Neural progenitor cell (in vitro differentiated cells): Measurements from ENCODE around the gene SAC3D1. TPM values are rescaled to one million over a fixed set of nuclear protein-coding genes. Genes with fewer than 3 reads are reported as not detected.

Experiments
- DNase-seq: peaks from one replicate; pipeline ENCODE4 v3.0.0-alpha.2; 2016; ENCODE audit warnings: low spot score
- H2AFZ ChIP-seq: fragments of 200-600 bp; sonication (generic); replicated peaks from 2 replicates; pipeline ENCODE4 v1.6.1; 2016; ENCODE audit warnings: antibody characterized with exemption
- H3F3A ChIP-seq: fragments of 200-600 bp; sonication (generic); 2 replicates; pipeline ENCODE4 v1.6.1; 2016; ENCODE audit warnings: antibody characterized with exemption, low read depth
- H3K27ac ChIP-seq: fragments of 200-600 bp; sonication (generic); 2 replicates; pipeline ENCODE4 v1.5.1; 2016; ENCODE audit warnings: mild to moderate bottlenecking
- H3K27me3 ChIP-seq: fragments of 200-600 bp; sonication (generic); 2 replicates; pipeline ENCODE4 v1.6.1; 2016; ENCODE audit warnings: mild to moderate bottlenecking, moderate library complexity
- H3K36me3 ChIP-seq: fragments of 200-600 bp; sonication (generic); 2 replicates; pipeline ENCODE4 v1.5.1; 2016
- H3K4me1 ChIP-seq: fragments of 200-600 bp; sonication (generic); 2 replicates; pipeline ENCODE4 v1.6.1; 2016; ENCODE audit warnings: mixed run types
- H3K4me2 ChIP-seq: fragments of 200-600 bp; sonication (generic); 2 replicates; pipeline ENCODE4 v1.6.1; 2016
- H3K4me3 ChIP-seq: fragments of 200-600 bp; sonication (generic); 2 replicates; pipeline ENCODE4 v1.5.1; 2016
- H3K79me2 ChIP-seq: fragments of 200-600 bp; sonication (generic); 2 replicates; pipeline ENCODE4 v1.6.1; 2016; ENCODE audit warnings: low read depth
- H3K9ac ChIP-seq: fragments of 200-600 bp; sonication (generic); 2 replicates; pipeline ENCODE4 v1.6.1; 2016
- H3K9me3 ChIP-seq: fragments of 200-600 bp; sonication (generic); 2 replicates; pipeline ENCODE4 v1.5.1; 2016; ENCODE audit warnings: low read depth
- H4K20me1 ChIP-seq: fragments of 200-600 bp; sonication (generic); 2 replicates; pipeline ENCODE4 v1.6.1; 2016; ENCODE audit warnings: low read depth
- H3K27ac Mint-ChIP-seq: 3 replicates; pipeline ENCODE4 v1.8.0; 2021; ENCODE audit warnings: mixed read lengths
- H3K27me3 Mint-ChIP-seq: 2 replicates; pipeline ENCODE4 v1.8.0; 2022; ENCODE audit warnings: low read depth, mild to moderate bottlenecking, inconsistent platforms, moderate library complexity, mixed read lengths; ENCODE audit not compliant: insufficient read depth
- H3K36me3 Mint-ChIP-seq: 3 replicates; pipeline ENCODE4 v1.8.0; 2021; ENCODE audit warnings: mixed read lengths
- H3K4me1 Mint-ChIP-seq: 3 replicates; pipeline ENCODE4 v1.8.0; 2021; ENCODE audit warnings: mixed read lengths
- H3K4me3 Mint-ChIP-seq: 3 replicates; pipeline ENCODE4 v1.8.0; 2021; ENCODE audit warnings: mild to moderate bottlenecking, moderate library complexity, mixed read lengths
- H3K9me3 Mint-ChIP-seq: 3 replicates; pipeline ENCODE4 v1.8.0; 2020; ENCODE audit warnings: mixed read lengths
- EZH2 ChIP-seq: fragments of 200-600 bp; sonication (generic); IDR thresholded peaks from 2 replicates; pipeline ENCODE4 v1.6.1; 2017; ENCODE audit warnings: antibody characterized with exemption, mild to moderate bottlenecking, moderate library complexity
- EZH2phosphoT487 ChIP-seq: fragments of 200-600 bp; sonication (generic); IDR thresholded peaks from 2 replicates; pipeline ENCODE4 v1.6.1; 2017; ENCODE audit warnings: antibody characterized with exemption
- microRNA-seq: library from miRNA; unstranded; fragments of <30 nt; microRNA quantifications from one replicate; pipeline ENCODE4, GENCODE V29; 2016
- small RNA-seq: library from RNA; depleted of rRNA; stranded (forward); fragments of <200 nt; gene quantifications from one replicate; pipeline ENCODE3, GENCODE V24; 2015
- total RNA-seq: library from RNA; depleted of rRNA; stranded (reverse); fragments of >200 nt; gene quantifications from 2 replicates; pipeline ENCODE4 v1.2.3, GENCODE V29; 2015; ENCODE audit warnings: low replicate concordance
- TF ChIP-seq, protein P1 (sequence below): fragments of 200-600 bp; sonication (generic); IDR thresholded peaks from 2 replicates; pipeline ENCODE4 v1.5.1; 2017; ENCODE audit warnings: antibody characterized with exemption, mild to moderate bottlenecking

SAC3D1 gene
- total RNA-seq, 1 donor from 2014 or later = 3.0 TPM

DNA sequence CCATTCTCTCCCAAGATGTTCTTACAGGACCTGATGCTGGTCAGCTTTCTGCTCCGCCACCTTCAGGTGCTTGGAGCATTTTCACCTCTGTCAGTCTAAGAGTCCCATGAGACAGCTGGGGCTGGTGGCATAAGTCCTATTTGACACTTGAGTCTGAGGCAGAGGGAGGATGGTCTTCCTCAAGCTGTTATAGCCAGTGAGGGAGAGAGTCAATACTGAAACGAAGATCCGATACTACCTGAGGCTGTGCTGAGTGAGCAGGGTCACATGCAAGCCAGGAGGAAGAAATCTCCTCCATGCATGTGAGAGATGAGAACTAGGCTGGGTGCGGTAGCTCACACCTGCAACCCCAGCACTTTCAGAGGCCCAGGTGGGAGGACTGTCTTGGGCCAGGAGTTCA lies 48.6 kb downstream of the SAC3D1 start:
- Mint-ChIP-seq H3K36me3 (peaks cover 4% of the 10 kb centered on the region), H3K27ac (no peak overlapping the region), H3K4me3 (no peak overlapping the region), H3K9me3 (no peaks in the 10 kb centered on the region), H3K4me1 (peaks cover 8% of the 10 kb centered on the region), H3K27me3 (peaks cover 9% of the 10 kb centered on the region)
- Histone ChIP-seq H3K9ac (no peak overlapping the region), H3K4me3 (no peak overlapping the region), H3K4me2 (no peak overlapping the region), H3K36me3 (no peaks in the 10 kb centered on the region), H3F3A (peaks cover 2% of the 10 kb centered on the region), H4K20me1 (no peaks in the 10 kb centered on the region), H3K9me3 (no peaks in the 10 kb centered on the region), H3K27me3 (no peaks in the 10 kb centered on the region), H2AFZ (no peak overlapping the region), H3K4me1 (peaks cover 6% of the 10 kb centered on the region), H3K27ac (no peak overlapping the region), H3K79me2 (peaks cover 10% of the 10 kb centered on the region)
- no peak for TF ChIP-seq EZH2
- TF ChIP-seq, protein P1, sequence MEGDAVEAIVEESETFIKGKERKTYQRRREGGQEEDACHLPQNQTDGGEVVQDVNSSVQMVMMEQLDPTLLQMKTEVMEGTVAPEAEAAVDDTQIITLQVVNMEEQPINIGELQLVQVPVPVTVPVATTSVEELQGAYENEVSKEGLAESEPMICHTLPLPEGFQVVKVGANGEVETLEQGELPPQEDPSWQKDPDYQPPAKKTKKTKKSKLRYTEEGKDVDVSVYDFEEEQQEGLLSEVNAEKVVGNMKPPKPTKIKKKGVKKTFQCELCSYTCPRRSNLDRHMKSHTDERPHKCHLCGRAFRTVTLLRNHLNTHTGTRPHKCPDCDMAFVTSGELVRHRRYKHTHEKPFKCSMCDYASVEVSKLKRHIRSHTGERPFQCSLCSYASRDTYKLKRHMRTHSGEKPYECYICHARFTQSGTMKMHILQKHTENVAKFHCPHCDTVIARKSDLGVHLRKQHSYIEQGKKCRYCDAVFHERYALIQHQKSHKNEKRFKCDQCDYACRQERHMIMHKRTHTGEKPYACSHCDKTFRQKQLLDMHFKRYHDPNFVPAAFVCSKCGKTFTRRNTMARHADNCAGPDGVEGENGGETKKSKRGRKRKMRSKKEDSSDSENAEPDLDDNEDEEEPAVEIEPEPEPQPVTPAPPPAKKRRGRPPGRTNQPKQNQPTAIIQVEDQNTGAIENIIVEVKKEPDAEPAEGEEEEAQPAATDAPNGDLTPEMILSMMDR = no peak
- no peak for TF ChIP-seq EZH2phosphoT487
- DNase-seq = no peak

DNA sequence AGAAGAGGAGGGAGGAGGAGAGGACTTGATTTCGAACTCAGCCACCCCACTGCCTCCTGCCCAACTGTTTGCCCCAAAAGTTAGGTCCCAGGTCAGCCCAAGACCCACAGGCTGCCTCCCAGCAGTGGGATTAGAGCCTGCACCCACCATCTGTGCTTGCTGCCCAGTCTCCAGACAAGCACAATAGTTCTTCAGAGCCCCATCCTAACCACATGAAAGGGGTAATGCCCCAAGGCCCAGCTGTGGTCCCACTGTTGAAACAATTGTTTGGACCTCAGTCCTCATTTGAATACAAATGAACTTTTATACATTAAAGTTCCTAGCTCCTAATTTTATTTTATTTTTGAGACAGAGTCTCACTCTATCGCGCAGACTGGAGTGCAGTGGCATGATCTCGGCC lies 49.6 kb downstream of the SAC3D1 start:
- H3K4me1 ChIP-seq = no peaks in the 10 kb centered on the region
- DNase-seq = no peak
- no peak overlapping the region for H3K27ac Mint-ChIP-seq
- peaks cover 3% of the 10 kb centered on the region for H3K36me3 Mint-ChIP-seq
- H3K79me2 ChIP-seq = no peaks in the 10 kb centered on the region
- H3K9me3 Mint-ChIP-seq = no peaks in the 10 kb centered on the region
- no peak overlapping the region for H3K4me2 ChIP-seq
- H3K27me3 Mint-ChIP-seq = peaks cover 8% of the 10 kb centered on the region
- TF ChIP-seq, protein P1 = no peak
- no peak for TF ChIP-seq EZH2phosphoT487
- TF ChIP-seq EZH2 = no peak
- no peaks in the 10 kb centered on the region for H3K9me3 ChIP-seq
- no peaks in the 10 kb centered on the region for H4K20me1 ChIP-seq
- peaks cover 7% of the 10 kb centered on the region for H3K4me1 Mint-ChIP-seq
- no peak overlapping the region for H2AFZ ChIP-seq
- H3F3A ChIP-seq = no peaks in the 10 kb centered on the region
- H3K27ac ChIP-seq = no peak overlapping the region
- no peak overlapping the region for H3K4me3 ChIP-seq
- no peaks in the 10 kb centered on the region for H3K36me3 ChIP-seq
- no peaks in the 10 kb centered on the region for H3K27me3 ChIP-seq
- no peak overlapping the region for H3K9ac ChIP-seq
- no peak overlapping the region for H3K4me3 Mint-ChIP-seq

Small RNA genes lying within 50 kb of the gene (microRNA-seq; reads per million reads assigned to microRNA genes)
- not detected for gene MIR6879

Small RNA genes lying within 50 kb of the gene (small RNA-seq; reads per million reads assigned to genes)
- gene MIR6879 = not detected
- gene SNX15 = not detected

Other genes with a start within 250 kb of the SAC3D1 start
- 15.8 and 27.7 TPM in 2 replicates for gene MAP4K2, start 238.0 kb upstream of the SAC3D1 start, total RNA-seq
- 11.4 and 34.9 TPM in 2 replicates for gene MEN1, start 230.7 kb upstream of the SAC3D1 start, total RNA-seq
- 0.62 and 2.1 TPM in 2 replicates for gene CDC42BPG, start 196.6 kb upstream of the SAC3D1 start, total RNA-seq
- gene EHD1, start 162.6 kb upstream of the SAC3D1 start, total RNA-seq = 19.8 and 39.7 TPM in 2 replicates
- gene ATG2A, start 124.0 kb upstream of the SAC3D1 start, total RNA-seq = 4.4 and 16.6 TPM in 2 replicates
- gene PPP2R5B, start 116.5 kb upstream of the SAC3D1 start, total RNA-seq = 5.7 and 11.3 TPM in 2 replicates
- 1.5 TPM in 1 of 2 replicates, not detected in the other for gene GPHA2, start 105.3 kb upstream of the SAC3D1 start, total RNA-seq
- gene MAJIN, start 69.1 kb upstream of the SAC3D1 start, total RNA-seq = 0.06 TPM in 1 of 2 replicates, not detected in the other
- gene BATF2, start 44.2 kb upstream of the SAC3D1 start, total RNA-seq = 0.28 TPM in 1 of 2 replicates, not detected in the other
- gene ARL2, start 27.1 kb upstream of the SAC3D1 start, total RNA-seq = 171 and 287 TPM in 2 replicates
- gene SNX15, start 13.8 kb upstream of the SAC3D1 start, total RNA-seq = 10.7 and 16.8 TPM in 2 replicates
- gene NAALADL1, start 17.3 kb downstream of the SAC3D1 start, total RNA-seq = 0.80 and 3.0 TPM in 2 replicates
- gene CDCA5, start 42.8 kb downstream of the SAC3D1 start, total RNA-seq = 46.7 and 57.3 TPM in 2 replicates
- gene ZFPL1, start 43.0 kb downstream of the SAC3D1 start, total RNA-seq = 12.6 and 36.1 TPM in 2 replicates
- 80.4 and 252 TPM in 2 replicates for gene VPS51, start 55.0 kb downstream of the SAC3D1 start, total RNA-seq
- gene TM7SF2, start 70.7 kb downstream of the SAC3D1 start, total RNA-seq = 36.1 and 109 TPM in 2 replicates
- gene ZNHIT2, start 76.5 kb downstream of the SAC3D1 start, total RNA-seq = 1.5 and 8.1 TPM in 2 replicates
- gene FAU, start 80.9 kb downstream of the SAC3D1 start, total RNA-seq = 227 and 288 TPM in 2 replicates
- gene MRPL49, start 81.1 kb downstream of the SAC3D1 start, total RNA-seq = 38.3 and 57.5 TPM in 2 replicates
- 7.2 and 12.0 TPM in 2 replicates for gene SYVN1, start 93.3 kb downstream of the SAC3D1 start, total RNA-seq
- gene SPDYC, start 129.0 kb downstream of the SAC3D1 start, total RNA-seq = not detected in 2 replicates
- 24.3 and 57.3 TPM in 2 replicates for gene CAPN1, start 140.7 kb downstream of the SAC3D1 start, total RNA-seq
- 33.3 and 47.7 TPM in 2 replicates for gene POLA2, start 220.8 kb downstream of the SAC3D1 start, total RNA-seq